Measurements from ENCODE around the gene COPG2. TPM values are rescaled to one million over a fixed set of nuclear protein-coding genes. Genes with fewer than 3 reads are reported as not detected.

The COPG2 gene
- total RNA-seq, 1 donor from 2014 or later = 20.6 TPM

- H3K4me1 ChIP-seq (ENCODE audit: insufficient read depth, low read length) = no peaks in the 10 kb centered on the region
- DNase-seq (ENCODE audit: low read depth) (no peak), FAIRE-seq (no peak)
- no peaks in the 10 kb centered on the region for H4K20me1 ChIP-seq (ENCODE audit: insufficient read depth, low read length)
- no peaks in the 10 kb centered on the region for H3K36me3 Mint-ChIP-seq (ENCODE audit: low read depth, unreplicated experiment)
- H2AFZ ChIP-seq (ENCODE audit: low read depth, low read length) = no peak overlapping the region
- no peaks in the 10 kb centered on the region for H3K27me3 Mint-ChIP-seq (ENCODE audit: low read depth, unreplicated experiment)
- H3K9ac ChIP-seq (ENCODE audit: low read length) = no peak overlapping the region
- no peaks in the 10 kb centered on the region for H3K79me2 ChIP-seq (ENCODE audit: insufficient read depth, low read length)
- no peak overlapping the region for H3K4me3 ChIP-seq (ENCODE audit: insufficient read depth, low read depth, low read length)
- H3K27me3 ChIP-seq (ENCODE audit: insufficient read depth, low read length) = no peaks in the 10 kb centered on the region
- no peaks in the 10 kb centered on the region for H3K9me3 ChIP-seq (ENCODE audit: insufficient read depth, low read depth, low read length)
- no peak overlapping the region for H3K27ac Mint-ChIP-seq (ENCODE audit: unreplicated experiment)
- no peaks in the 10 kb centered on the region for H3K4me1 Mint-ChIP-seq (ENCODE audit: low read depth, unreplicated experiment)
- H3K27ac ChIP-seq (ENCODE audit: low read depth, low read length) = no peak overlapping the region
- H3K4me3 Mint-ChIP-seq (ENCODE audit: unreplicated experiment) = no peak overlapping the region
- no peaks in the 10 kb centered on the region for H3K9me3 Mint-ChIP-seq (ENCODE audit: unreplicated experiment)
- no peak overlapping the region for H3K4me2 ChIP-seq (ENCODE audit: low read length)
- H3K36me3 ChIP-seq (ENCODE audit: insufficient read depth, low read length) = no peaks in the 10 kb centered on the region
- no peak for TF ChIP-seq CTCF (IDR thresholded peaks at IDR 0.05; ENCODE audit: insufficient read depth, low read depth, low read length)
Measured at GRCh38 chr7:130559184-130559583, 109.4 kb downstream of the COPG2 start.

- peaks cover 4% of the 10 kb centered on the region for H3K4me1 Mint-ChIP-seq (ENCODE audit: low read depth, unreplicated experiment)
- no peak overlapping the region for H3K4me3 ChIP-seq (ENCODE audit: insufficient read depth, low read depth, low read length)
- no peak overlapping the region for H3K4me3 Mint-ChIP-seq (ENCODE audit: unreplicated experiment)
- no peaks in the 10 kb centered on the region for H3K27me3 Mint-ChIP-seq (ENCODE audit: low read depth, unreplicated experiment)
- H3K4me2 ChIP-seq (ENCODE audit: low read length) = no peak overlapping the region
- DNase-seq (ENCODE audit: low read depth) = no peak
- FAIRE-seq = no peak
- H4K20me1 ChIP-seq (ENCODE audit: insufficient read depth, low read length) = no peaks in the 10 kb centered on the region
- no peaks in the 10 kb centered on the region for H3K9me3 ChIP-seq (ENCODE audit: insufficient read depth, low read depth, low read length)
- no peak overlapping the region for H3K27ac Mint-ChIP-seq (ENCODE audit: unreplicated experiment)
- no peaks in the 10 kb centered on the region for H3K27me3 ChIP-seq (ENCODE audit: insufficient read depth, low read length)
- H3K9ac ChIP-seq (ENCODE audit: low read length) = no peak overlapping the region
- no peak for TF ChIP-seq EZH2 (IDR thresholded peaks at IDR 0.05; ENCODE audit: insufficient read depth, low read length)
- TF ChIP-seq CTCF (IDR thresholded peaks at IDR 0.05; ENCODE audit: insufficient read depth, low read depth, low read length) = no peak
- no peaks in the 10 kb centered on the region for H3K4me1 ChIP-seq (ENCODE audit: insufficient read depth, low read length)
- no peaks in the 10 kb centered on the region for H3K36me3 Mint-ChIP-seq (ENCODE audit: low read depth, unreplicated experiment)
- H3K9me3 Mint-ChIP-seq (ENCODE audit: unreplicated experiment) = no peaks in the 10 kb centered on the region
- no peaks in the 10 kb centered on the region for H3K36me3 ChIP-seq (ENCODE audit: insufficient read depth, low read length)
- no peaks in the 10 kb centered on the region for H3K79me2 ChIP-seq (ENCODE audit: insufficient read depth, low read length)
- no peak overlapping the region for H3K27ac ChIP-seq (ENCODE audit: low read depth, low read length)
- no peak overlapping the region for H2AFZ ChIP-seq (ENCODE audit: low read depth, low read length)
Measured at GRCh38 chr7:130554481-130554880, 114.1 kb downstream of the COPG2 start.

GRCh38 chr7:130553398-130554029 is 115.0 kb downstream of the COPG2 start:
- H3K27me3 ChIP-seq (ENCODE audit: insufficient read depth, low read length) = no peaks in the 10 kb centered on the region
- H2AFZ ChIP-seq (ENCODE audit: low read depth, low read length) = no peak overlapping the region
- H3K4me1 Mint-ChIP-seq (ENCODE audit: low read depth, unreplicated experiment) = peaks cover 4% of the 10 kb centered on the region
- DNase-seq (ENCODE audit: low read depth) = no peak
- no peak for FAIRE-seq
- H3K4me3 Mint-ChIP-seq (ENCODE audit: unreplicated experiment) = no peak overlapping the region
- H3K9me3 Mint-ChIP-seq (ENCODE audit: unreplicated experiment) = no peaks in the 10 kb centered on the region
- no peaks in the 10 kb centered on the region for H3K4me1 ChIP-seq (ENCODE audit: insufficient read depth, low read length)
- TF ChIP-seq CTCF (IDR thresholded peaks at IDR 0.05; ENCODE audit: insufficient read depth, low read depth, low read length) (no peak), EZH2 (IDR thresholded peaks at IDR 0.05; ENCODE audit: insufficient read depth, low read length) (no peak)
- H3K27ac ChIP-seq (ENCODE audit: low read depth, low read length) = no peak overlapping the region
- no peak overlapping the region for H3K27ac Mint-ChIP-seq (ENCODE audit: unreplicated experiment)
- H3K36me3 Mint-ChIP-seq (ENCODE audit: low read depth, unreplicated experiment) = no peaks in the 10 kb centered on the region
- H4K20me1 ChIP-seq (ENCODE audit: insufficient read depth, low read length) = no peaks in the 10 kb centered on the region
- H3K36me3 ChIP-seq (ENCODE audit: insufficient read depth, low read length) = no peaks in the 10 kb centered on the region
- H3K4me2 ChIP-seq (ENCODE audit: low read length) = no peak overlapping the region
- no peaks in the 10 kb centered on the region for H3K9me3 ChIP-seq (ENCODE audit: insufficient read depth, low read depth, low read length)
- no peaks in the 10 kb centered on the region for H3K79me2 ChIP-seq (ENCODE audit: insufficient read depth, low read length)
- no peak overlapping the region for H3K4me3 ChIP-seq (ENCODE audit: insufficient read depth, low read depth, low read length)
- H3K9ac ChIP-seq (ENCODE audit: low read length) = no peak overlapping the region
- H3K27me3 Mint-ChIP-seq (ENCODE audit: low read depth, unreplicated experiment) = no peaks in the 10 kb centered on the region
